AG04450 (cell line): Measurements from ENCODE around the gene TJP2. TPM values are rescaled to one million over a fixed set of nuclear protein-coding genes. Genes with fewer than 3 reads are reported as not detected.

Experiments used
- CTCF ChIA-PET: fragments of 300-600, 350-600 bp; formaldehyde crosslinking; extraction: SDS; loops from one replicate; lab custom pipeline; 2022; ENCODE audit warnings: antibody characterized with exemption, inconsistent platforms; lab: Charles Lee
- POLR2A ChIA-PET: fragments of 350-600 bp; formaldehyde crosslinking; extraction: SDS; loops from one replicate; lab custom pipeline; 2021; ENCODE audit warnings: antibody characterized with exemption, inconsistent platforms; lab: Yijun Ruan, JAX
- DNase-seq: peaks from one replicate; pipeline ENCODE4 v3.0.0-alpha.2; 2011; ENCODE audit warnings: low read depth, low spot score
- H3K27ac ChIP-seq: one replicate; pipeline ENCODE4 v1.5.1; 2012; ENCODE audit warnings: low read depth, low read length, control low read depth
- H3K27me3 ChIP-seq: one replicate; pipeline ENCODE4 v1.6.0; 2012; ENCODE audit warnings: low read length; ENCODE audit not compliant: control insufficient read depth, insufficient read depth
- H3K4me3 ChIP-seq: 2 replicates; pipeline ENCODE4 v1.5.1; 2011; ENCODE audit warnings: mild to moderate bottlenecking, low read depth, low read length, control low read depth
- H3K9me3 ChIP-seq: 2 replicates; pipeline ENCODE4 v1.5.1; 2012; ENCODE audit warnings: low read length; ENCODE audit not compliant: control insufficient read depth, insufficient read depth
- polyA plus RNA-seq: library from polyadenylated mRNA; depleted of rRNA; stranded (reverse); fragments of >200 nt; gene quantifications from 2 replicates; pipeline ENCODE4 v1.2.3, GENCODE V29; 2011
- TF ChIP-seq, protein P1 (sequence below): IDR thresholded peaks from 2 replicates; pipeline ENCODE4 v1.5.1; 2011; ENCODE audit warnings: low read depth, low read length, control low read depth, inconsistent platforms

Gene TJP2
- polyA plus RNA-seq, 1 experiment, result 50.0 TPM

DNA sequence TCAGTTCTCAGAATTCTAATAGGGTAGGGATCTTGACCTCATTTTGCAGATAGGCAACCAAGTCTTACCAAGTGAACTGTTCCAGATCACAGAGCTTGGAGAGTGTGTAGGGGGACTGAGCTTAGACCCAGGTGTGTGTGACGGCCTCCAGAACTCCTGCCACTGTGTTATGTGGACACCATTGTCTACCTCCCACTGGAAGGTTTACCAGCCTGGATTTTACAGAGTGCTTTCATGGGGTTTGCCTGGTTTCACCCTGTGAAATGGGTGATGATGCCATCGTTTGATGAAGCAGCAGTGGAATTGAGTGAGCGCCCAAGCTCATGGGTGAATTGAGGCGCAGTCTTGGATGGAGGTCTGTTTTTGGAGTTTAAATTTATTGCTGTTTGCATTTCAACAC is 23.6 kb downstream of the TJP2 start:
- ChIA-PET CTCF (interaction anchor here (1.2 to 11.6 kb wide), 3 partner anchors 26 to 143 kb away, joined by 3 to 324 read pairs (median 5); no protein-coding TSS in a partner anchor), POLR2A (interaction anchor here (0.7 kb wide), 1 partner anchor 17 kb away, joined by 6 read pairs; no protein-coding TSS in a partner anchor)
- TF ChIP-seq, protein P1, sequence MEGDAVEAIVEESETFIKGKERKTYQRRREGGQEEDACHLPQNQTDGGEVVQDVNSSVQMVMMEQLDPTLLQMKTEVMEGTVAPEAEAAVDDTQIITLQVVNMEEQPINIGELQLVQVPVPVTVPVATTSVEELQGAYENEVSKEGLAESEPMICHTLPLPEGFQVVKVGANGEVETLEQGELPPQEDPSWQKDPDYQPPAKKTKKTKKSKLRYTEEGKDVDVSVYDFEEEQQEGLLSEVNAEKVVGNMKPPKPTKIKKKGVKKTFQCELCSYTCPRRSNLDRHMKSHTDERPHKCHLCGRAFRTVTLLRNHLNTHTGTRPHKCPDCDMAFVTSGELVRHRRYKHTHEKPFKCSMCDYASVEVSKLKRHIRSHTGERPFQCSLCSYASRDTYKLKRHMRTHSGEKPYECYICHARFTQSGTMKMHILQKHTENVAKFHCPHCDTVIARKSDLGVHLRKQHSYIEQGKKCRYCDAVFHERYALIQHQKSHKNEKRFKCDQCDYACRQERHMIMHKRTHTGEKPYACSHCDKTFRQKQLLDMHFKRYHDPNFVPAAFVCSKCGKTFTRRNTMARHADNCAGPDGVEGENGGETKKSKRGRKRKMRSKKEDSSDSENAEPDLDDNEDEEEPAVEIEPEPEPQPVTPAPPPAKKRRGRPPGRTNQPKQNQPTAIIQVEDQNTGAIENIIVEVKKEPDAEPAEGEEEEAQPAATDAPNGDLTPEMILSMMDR, result no peak

DNA sequence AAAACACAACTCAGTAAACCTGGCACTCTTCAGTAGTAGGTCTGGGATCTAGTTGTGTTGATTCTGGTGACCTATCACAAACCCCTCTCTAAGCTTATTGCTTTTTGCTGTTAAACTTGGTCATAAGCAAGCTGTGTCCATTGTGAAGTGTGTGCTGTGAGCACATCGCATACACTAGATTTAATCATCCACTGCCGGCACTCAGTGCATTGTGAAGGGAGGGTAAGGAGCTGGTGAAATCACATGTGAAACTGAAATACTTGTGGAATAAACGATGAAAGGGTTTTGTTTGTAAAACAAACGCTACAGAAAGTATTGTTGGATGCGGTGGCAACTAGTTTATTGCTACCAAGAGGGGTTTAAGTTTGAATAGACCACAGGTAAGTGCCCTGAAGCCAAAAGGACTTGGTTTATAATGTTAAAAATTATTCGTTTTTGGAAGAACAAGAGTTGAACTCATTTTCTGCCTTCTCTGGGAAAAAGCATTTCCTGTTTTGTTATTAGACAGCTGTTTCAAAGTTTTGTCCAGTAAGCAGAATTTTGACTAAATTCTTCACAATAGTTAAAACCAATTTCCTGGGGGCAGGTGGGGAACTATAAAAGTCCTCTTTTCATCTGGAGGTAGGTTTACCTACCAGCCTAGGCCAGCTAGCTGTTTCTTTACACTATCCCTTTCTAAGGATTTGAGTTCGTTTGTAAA is 24.6 kb downstream of the TJP2 start:
- no peaks in the 10 kb centered on the region for H3K9me3 ChIP-seq
- H3K4me3 ChIP-seq, result no peak overlapping the region
- no peak overlapping the region for H3K27ac ChIP-seq
- POLR2A ChIA-PET, result no interaction called here
- CTCF ChIA-PET, result interaction anchor here (1.1 to 11.6 kb wide), 4 partner anchors 25 to 163 kb away, joined by 3 to 324 read pairs (median 5); partner anchors contain the start of gene FXN
- TF ChIP-seq, protein P1, result no peak
- no peaks in the 10 kb centered on the region for H3K27me3 ChIP-seq
- DNase-seq, result no peak

More for the DNA sequence above, 23.6 kb downstream of the TJP2 start:
- Histone ChIP-seq H3K4me3 (no peak overlapping the region), H3K9me3 (no peaks in the 10 kb centered on the region), H3K27me3 (no peaks in the 10 kb centered on the region), H3K27ac (no peak overlapping the region)
- DNase-seq, result no peak

DNA sequence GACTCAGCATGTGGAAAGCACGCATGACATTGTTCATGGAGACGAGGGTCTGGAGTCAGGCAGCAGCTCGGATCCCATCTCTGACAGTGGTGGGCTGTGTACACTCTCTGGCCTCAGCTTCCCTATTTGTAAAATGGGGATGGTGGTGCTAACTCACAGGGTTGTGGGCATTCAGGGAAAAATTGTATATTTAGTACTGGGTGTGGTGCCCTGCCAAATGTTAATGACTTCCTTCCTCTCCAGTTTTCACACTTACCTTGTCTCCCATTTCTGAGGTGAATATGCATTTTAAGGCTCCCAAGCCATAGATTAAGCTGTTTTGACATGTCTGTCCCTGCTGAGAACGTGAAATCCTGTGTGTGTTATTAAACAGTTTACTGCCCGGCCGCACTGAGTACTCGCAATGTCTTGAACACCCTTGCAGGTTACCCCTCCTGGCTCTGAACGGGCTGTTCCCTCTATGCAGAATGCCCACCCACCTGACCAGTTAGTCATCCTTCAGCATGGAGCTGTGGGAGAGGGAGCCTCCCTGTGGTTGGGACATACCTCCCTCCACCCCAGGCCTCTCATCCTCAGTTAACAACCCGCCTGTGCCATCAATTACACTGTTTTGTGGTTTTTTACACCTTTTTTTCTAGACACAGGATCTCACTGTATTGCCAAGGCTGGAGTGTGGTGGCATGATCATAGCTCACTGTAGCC is 25.8 kb downstream of the TJP2 start:
- ChIA-PET CTCF (interaction anchor here (0.5 to 11.6 kb wide), 7 partner anchors 16 to 165 kb away, joined by 3 to 324 read pairs (median 3); partner anchors contain the start of gene FXN), POLR2A (interaction anchor here (0.5 kb wide), 1 partner anchor 1087 kb away, joined by 6 read pairs; no protein-coding TSS in a partner anchor)
- DNase-seq, result no peak
- Histone ChIP-seq H3K4me3 (no peak overlapping the region), H3K27ac (no peak overlapping the region), H3K27me3 (no peaks in the 10 kb centered on the region), H3K9me3 (no peaks in the 10 kb centered on the region)
- TF ChIP-seq, protein P1, result no peak

DNA sequence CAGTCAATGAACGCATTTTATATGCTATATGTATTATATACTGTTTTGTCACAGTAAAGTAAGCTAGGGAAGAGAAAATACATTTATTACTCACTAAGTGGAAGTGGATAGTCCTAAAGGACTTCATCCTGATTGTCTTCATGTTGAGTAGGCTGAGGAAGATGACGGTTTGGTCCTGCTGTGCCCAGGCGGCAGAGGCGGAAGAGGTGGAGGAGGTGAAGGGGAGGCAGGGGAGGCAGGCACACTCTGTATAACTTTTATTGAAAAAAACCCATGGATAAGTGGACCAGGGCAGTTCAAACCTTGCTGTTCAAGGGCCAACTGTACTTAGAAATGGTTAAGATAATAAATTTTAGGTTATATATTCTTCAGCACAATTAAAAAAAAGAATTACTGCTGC is 28.5 kb downstream of the TJP2 start:
- TF ChIP-seq, protein P1, result no peak
- no peaks in the 10 kb centered on the region for H3K9me3 ChIP-seq
- CTCF ChIA-PET, result interaction anchor here (1.6 to 4.8 kb wide), 4 partner anchors 10 to 167 kb away, joined by 5 to 61 read pairs (median 8); partner anchors contain the start of gene FXN
- no peak overlapping the region for H3K27ac ChIP-seq
- DNase-seq, result no peak
- POLR2A ChIA-PET, result no interaction called here
- no peak overlapping the region for H3K4me3 ChIP-seq
- no peaks in the 10 kb centered on the region for H3K27me3 ChIP-seq
